Ascending aorta (tissue), 2 donors: ENCODE data around the gene UTP4. TPM values are rescaled to one million over a fixed set of nuclear protein-coding genes. Genes with fewer than 3 reads are reported as not detected.

Experiments used
- DNase-seq, 2 donors: peaks; one replicate each; pipeline ENCODE4 v3.0.0-alpha.2; 2019; ENCODE audit warnings: low spot score in 2 of 2
- H3K27ac ChIP-seq, 2 donors: fragments of 200-600 bp; sonication (generic); one replicate each; pipeline ENCODE4 v1.5.1; 2016 to 2017; ENCODE audit warnings: mild to moderate bottlenecking in 1 of 2
- H3K27me3 ChIP-seq: fragments of 200-600 bp; sonication (generic); one replicate; pipeline ENCODE4 v1.5.1; 2017
- H3K36me3 ChIP-seq, 2 donors: fragments of 200-600 bp; sonication (generic); one replicate each; pipeline ENCODE4 v1.5.1; 2016
- H3K4me1 ChIP-seq, 2 donors: fragments of 200-600 bp; sonication (generic); one replicate each; pipeline ENCODE4 v1.5.1; 2016 to 2017; ENCODE audit warnings: mild to moderate bottlenecking in 1 of 2
- H3K4me3 ChIP-seq, 2 donors: fragments of 200-600 bp; sonication (generic); one replicate each; pipeline ENCODE4 v1.5.1; 2016 to 2017; ENCODE audit warnings: mild to moderate bottlenecking in 1 of 2
- H3K9me3 ChIP-seq, 2 donors: fragments of 200-600 bp; sonication (generic); one replicate each; pipeline ENCODE4 v1.5.1; 2016
- intact Hi-C: fragments of 100-400 bp; cut with DNase I; formaldehyde crosslinking; loops from one replicate; pipeline ENCODE4 v1.15.1; 2023
- total RNA-seq: library from RNA; depleted of rRNA; stranded (reverse); fragments of >200 nt; gene quantifications from one replicate; pipeline ENCODE4 v1.1.0, GENCODE V29; 2016
- TF ChIP-seq, protein P1 (sequence below), 3 experiments: fragments of 200-600 bp in 2 of 3; fragments of 450-650 bp in 1 of 3; sonication (generic) in 2 of 3; IDR thresholded peaks; one replicate each; pipeline ENCODE4 v1.5.1; 2016 to 2019; ENCODE audit warnings: antibody characterized with exemption in 3 of 3, mild to moderate bottlenecking in 1 of 3, moderate library complexity in 1 of 3

Gene UTP4
- total RNA-seq, 1 donor from 2014 or later, result 45.9 TPM

GRCh38 chr16:69088684-69089083 is 43.8 kb upstream of the UTP4 start:
- Histone ChIP-seq H3K9me3 (no peaks in the 10 kb centered on the region), H3K27me3 (no peaks in the 10 kb centered on the region), H3K4me3 (no peak overlapping the region), H3K4me1 (no peaks in the 10 kb centered on the region), H3K27ac (no peak overlapping the region), H3K36me3 (peaks cover 5 to 15% of the 10 kb centered on the region in 2 donors)
- TF ChIP-seq, protein P1, sequence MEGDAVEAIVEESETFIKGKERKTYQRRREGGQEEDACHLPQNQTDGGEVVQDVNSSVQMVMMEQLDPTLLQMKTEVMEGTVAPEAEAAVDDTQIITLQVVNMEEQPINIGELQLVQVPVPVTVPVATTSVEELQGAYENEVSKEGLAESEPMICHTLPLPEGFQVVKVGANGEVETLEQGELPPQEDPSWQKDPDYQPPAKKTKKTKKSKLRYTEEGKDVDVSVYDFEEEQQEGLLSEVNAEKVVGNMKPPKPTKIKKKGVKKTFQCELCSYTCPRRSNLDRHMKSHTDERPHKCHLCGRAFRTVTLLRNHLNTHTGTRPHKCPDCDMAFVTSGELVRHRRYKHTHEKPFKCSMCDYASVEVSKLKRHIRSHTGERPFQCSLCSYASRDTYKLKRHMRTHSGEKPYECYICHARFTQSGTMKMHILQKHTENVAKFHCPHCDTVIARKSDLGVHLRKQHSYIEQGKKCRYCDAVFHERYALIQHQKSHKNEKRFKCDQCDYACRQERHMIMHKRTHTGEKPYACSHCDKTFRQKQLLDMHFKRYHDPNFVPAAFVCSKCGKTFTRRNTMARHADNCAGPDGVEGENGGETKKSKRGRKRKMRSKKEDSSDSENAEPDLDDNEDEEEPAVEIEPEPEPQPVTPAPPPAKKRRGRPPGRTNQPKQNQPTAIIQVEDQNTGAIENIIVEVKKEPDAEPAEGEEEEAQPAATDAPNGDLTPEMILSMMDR (IDR thresholded peaks at IDR 0.05), result no peak
- intact Hi-C loops, result no loop called here
- DNase-seq, result no peak

- DNase-seq, result no peak
- Histone ChIP-seq H3K9me3 (no peaks in the 10 kb centered on the region), H3K27ac (no peak overlapping the region), H3K36me3 (peaks cover 5 to 9% of the 10 kb centered on the region in 2 donors), H3K4me1 (no peaks in the 10 kb centered on the region), H3K4me3 (no peak overlapping the region), H3K27me3 (no peaks in the 10 kb centered on the region)
- TF ChIP-seq, protein P1 (IDR thresholded peaks at IDR 0.05), result no peak
- intact Hi-C loops, result no loop called here
These were observed 43.1 kb upstream of the UTP4 start for GRCh38 chr16:69089091-69089910.

DNA sequence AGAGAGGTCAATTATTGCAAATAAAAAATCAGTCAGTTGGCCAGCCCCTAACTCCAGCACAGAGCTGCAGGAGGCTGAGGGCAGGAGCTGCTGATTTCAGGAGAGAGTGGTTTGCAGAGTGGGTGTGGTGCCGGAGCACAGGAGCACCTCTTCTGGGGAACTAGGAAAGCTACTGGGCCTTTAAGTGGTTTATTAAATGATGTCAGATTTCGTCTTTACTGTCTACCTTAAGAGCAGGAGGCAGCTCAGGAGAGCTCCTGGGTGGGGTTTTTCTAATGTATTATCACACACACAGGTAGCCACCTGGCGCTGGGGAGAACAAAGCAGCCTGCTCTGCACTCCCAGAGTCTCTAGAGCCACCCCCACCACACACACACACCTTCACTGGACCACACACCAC is 38.5 kb upstream of the UTP4 start:
- no peaks in the 10 kb centered on the region for H3K9me3 ChIP-seq

GRCh38 chr16:69094501-69094900 is 37.9 kb upstream of the UTP4 start:
- Histone ChIP-seq H3K4me1 (no peaks in the 10 kb centered on the region), H3K27me3 (no peaks in the 10 kb centered on the region), H3K36me3 (no peaks in the 10 kb centered on the region), H3K27ac (no peak overlapping the region), H3K9me3 (no peaks in the 10 kb centered on the region), H3K4me3 (no peak overlapping the region)
- TF ChIP-seq, protein P1 (IDR thresholded peaks at IDR 0.05), result no peak
- intact Hi-C loops, result no loop called here
- DNase-seq, result no peak

More for the DNA sequence above, 38.5 kb upstream of the UTP4 start:
- H3K4me3 ChIP-seq, result no peak overlapping the region
- H3K36me3 ChIP-seq, result no peaks in the 10 kb centered on the region
- H3K4me1 ChIP-seq, result no peaks in the 10 kb centered on the region
- intact Hi-C loops, result no loop called here
- TF ChIP-seq, protein P1 (IDR thresholded peaks at IDR 0.05), result no peak
- no peaks in the 10 kb centered on the region for H3K27me3 ChIP-seq
- DNase-seq, result no peak
- no peak overlapping the region for H3K27ac ChIP-seq

DNA sequence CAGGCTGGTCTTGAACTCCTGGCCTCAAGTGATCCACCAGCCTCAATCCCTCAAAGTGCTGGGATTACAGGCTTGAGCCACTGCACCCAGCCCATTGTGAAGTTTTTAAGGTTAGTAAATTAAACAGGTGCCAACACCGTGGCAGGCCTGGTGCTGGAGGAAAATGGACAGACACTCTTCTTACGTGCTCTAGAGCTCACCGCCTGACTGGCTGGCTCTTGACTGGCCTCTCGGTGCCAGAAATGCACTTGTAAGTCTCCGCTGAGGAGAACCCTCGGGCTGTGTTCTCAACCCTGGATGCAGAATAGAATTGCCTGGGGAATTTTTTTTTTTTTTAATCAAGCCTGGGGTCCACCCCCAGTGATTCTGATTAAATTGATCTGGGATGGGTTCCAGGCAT is 37.3 kb upstream of the UTP4 start:
- Histone ChIP-seq H3K27ac (no peak overlapping the region), H3K4me3 (no peak overlapping the region), H3K36me3 (no peaks in the 10 kb centered on the region), H3K4me1 (no peaks in the 10 kb centered on the region), H3K27me3 (no peaks in the 10 kb centered on the region), H3K9me3 (no peaks in the 10 kb centered on the region)
- TF ChIP-seq, protein P1 (IDR thresholded peaks at IDR 0.05), result no peak
- no peak for DNase-seq
- intact Hi-C loops, result no loop called here
